GM23248 (cell line): ENCODE results near the gene PINLYP. TPM values are rescaled to one million over a fixed set of nuclear protein-coding genes. Genes with fewer than 3 reads are reported as not detected.

Experiments
- DNase-seq: peaks from one replicate; pipeline ENCODE4 v3.0.0-alpha.2; 2015
- H2AFZ ChIP-seq: fragments of 200-600 bp; sonication (generic); 2 replicates; pipeline ENCODE4 v1.6.1; 2016; ENCODE audit warnings: antibody characterized with exemption
- H3F3A ChIP-seq: fragments of 200-600 bp; sonication (generic); 2 replicates; pipeline ENCODE4 v1.6.1; 2016; ENCODE audit warnings: mild to moderate bottlenecking, antibody characterized with exemption, mixed run types; ENCODE audit not compliant: insufficient read depth
- H3K27ac ChIP-seq: fragments of 200-600 bp; sonication (generic); 2 replicates; pipeline ENCODE4 v1.5.1; 2016; ENCODE audit warnings: mild to moderate bottlenecking
- H3K27me3 ChIP-seq: fragments of 200-600 bp; sonication (generic); replicated peaks from 2 replicates; pipeline ENCODE4 v1.6.1; 2016; ENCODE audit warnings: mild to moderate bottlenecking; ENCODE audit not compliant: insufficient read depth
- H3K36me3 ChIP-seq: fragments of 200-600 bp; sonication (generic); 2 replicates; pipeline ENCODE4 v1.6.1; 2016; ENCODE audit warnings: low read depth, mild to moderate bottlenecking
- H3K4me1 ChIP-seq: fragments of 200-600 bp; sonication (generic); 2 replicates; pipeline ENCODE4 v1.6.1; 2016; ENCODE audit warnings: mild to moderate bottlenecking; ENCODE audit not compliant: insufficient read depth
- H3K4me2 ChIP-seq: fragments of 200-600 bp; sonication (generic); one replicate; pipeline ENCODE4 v1.6.1; 2016; ENCODE audit warnings: mild to moderate bottlenecking; ENCODE audit not compliant: unreplicated experiment
- H3K4me3 ChIP-seq: fragments of 200-600 bp; sonication (generic); 2 replicates; pipeline ENCODE4 v1.5.1; 2016; ENCODE audit warnings: mild to moderate bottlenecking
- H3K79me2 ChIP-seq: fragments of 200-600 bp; sonication (generic); 2 replicates; pipeline ENCODE4 v1.6.1; 2016; ENCODE audit warnings: mild to moderate bottlenecking; ENCODE audit not compliant: insufficient read depth
- H3K9ac ChIP-seq: fragments of 200-600 bp; sonication (generic); 2 replicates; pipeline ENCODE4 v1.6.1; 2016; ENCODE audit warnings: mild to moderate bottlenecking
- H3K9me2 ChIP-seq: fragments of 200-600 bp; sonication (generic); 2 replicates; pipeline ENCODE4 v1.6.1; 2016; ENCODE audit warnings: mixed run types, mild to moderate bottlenecking, moderate library complexity; ENCODE audit not compliant: insufficient read depth
- H3K9me3 ChIP-seq: fragments of 200-600 bp; sonication (generic); one replicate; pipeline ENCODE4 v1.6.1; 2017; ENCODE audit warnings: low read depth
- H4K20me1 ChIP-seq: fragments of 200-600 bp; sonication (generic); 2 replicates; pipeline ENCODE4 v1.6.0; 2016; ENCODE audit not compliant: insufficient read depth
- EZH2 ChIP-seq: fragments of 200-600 bp; sonication (generic); IDR thresholded peaks from 2 replicates; pipeline ENCODE4 v1.6.1; 2018; ENCODE audit warnings: antibody characterized with exemption, mild to moderate bottlenecking; ENCODE audit not compliant: insufficient read depth, poor library complexity, severe bottlenecking
- EZH2phosphoT487 ChIP-seq: fragments of 200-600 bp; sonication (generic); IDR thresholded peaks from 2 replicates; pipeline ENCODE4 v1.6.1; 2018; ENCODE audit warnings: antibody characterized with exemption, moderate library complexity, mild to moderate bottlenecking, low read depth; ENCODE audit not compliant: insufficient read depth
- WGBS, 2 experiments: methylation state at CpG; one replicate each; pipeline ENCODE4 v1.1.6; 2015 to 2017; ENCODE audit warnings: low lambda C conversion rate in 2 of 2, low coverage in 1 of 2; ENCODE audit errors: missing lambda C conversion rate in 2 of 2; 5-methylcytosine and 5-hydroxymethylcytosine counted together
- in situ Hi-C: fragments of 300-500 bp; cut with MboI; formaldehyde crosslinking; loops from 2 replicates; pipeline ENCODE4 v1.15.0; 2020
- polyA plus RNA-seq: library from polyadenylated mRNA; unstranded; fragments of >200 nt; fragmentation: Nextera tagmentation; extraction: Ambion mirVana; gene quantifications from 2 replicates; pipeline ENCODE4 v1.2.1, GENCODE V29; 2016
- total RNA-seq: library from RNA; depleted of rRNA; stranded (reverse); fragments of >200 nt; shearing (Covaris generic); gene quantifications from 2 replicates; pipeline ENCODE4 v1.2.3, GENCODE V29; 2014

PINLYP gene
- total and polyA plus RNA-seq, 2 experiments from 2014 or later = 1.8 to 2.5 TPM

- H3K4me1 ChIP-seq = peaks cover 8% of the 10 kb centered on the region
- no peak overlapping the region for H3K4me2 ChIP-seq
- in situ Hi-C loops = no loop called here
- 76% methylated on average over 5 of the region's 5 CpGs for whole genome bisulfite sequencing, 2 experiments
- peaks cover 10% of the 10 kb centered on the region; the same call in 1 of the 2 replicates for H3K36me3 ChIP-seq
- H3K27ac ChIP-seq = no peak overlapping the region
- H3K9me2 ChIP-seq = no peaks in the 10 kb centered on the region
- DNase-seq = no peak
- no peaks in the 10 kb centered on the region for H3K9me3 ChIP-seq
- H3K9ac ChIP-seq = no peak overlapping the region
- no peaks in the 10 kb centered on the region for H3K27me3 ChIP-seq
- H3F3A ChIP-seq = 0 out of 2 replicates have a peak, but pooled peaks cover 3% of the 10 kb centered on the region
- H2AFZ ChIP-seq = no peak overlapping the region
- no peaks in the 10 kb centered on the region for H4K20me1 ChIP-seq
- H3K79me2 ChIP-seq = peaks cover 52% of the 10 kb centered on the region
- no peak for TF ChIP-seq EZH2phosphoT487
- TF ChIP-seq EZH2 = no peak
- H3K4me3 ChIP-seq = no peak overlapping the region
These were observed 13.7 kb downstream of the PINLYP start for GRCh38 chr19:43589277-43589676.

- DNase-seq = no peak
- in situ Hi-C loops = no loop called here
- Histone ChIP-seq H3K4me3 (no peak overlapping the region), H3K4me1 (peaks cover 9% of the 10 kb centered on the region), H3K36me3 (peaks cover 10% of the 10 kb centered on the region; the same call in 1 of the 2 replicates), H4K20me1 (no peaks in the 10 kb centered on the region), H3K27me3 (no peaks in the 10 kb centered on the region), H3K9ac (no peak overlapping the region), H3K9me2 (no peaks in the 10 kb centered on the region), H2AFZ (no peak overlapping the region), H3F3A (no peaks in the 10 kb centered on the region), H3K9me3 (no peaks in the 10 kb centered on the region), H3K79me2 (peaks cover 56% of the 10 kb centered on the region), H3K27ac (no peak overlapping the region), H3K4me2 (no peak overlapping the region)
- WGBS, 2 experiments = 71 to 82% methylated on average over 5 to 6 of the region's 6 CpGs
- TF ChIP-seq EZH2phosphoT487 (no peak), EZH2 (no peak)
These were observed 14.1 kb downstream of the PINLYP start for GRCh38 chr19:43589678-43590077.

DNA sequence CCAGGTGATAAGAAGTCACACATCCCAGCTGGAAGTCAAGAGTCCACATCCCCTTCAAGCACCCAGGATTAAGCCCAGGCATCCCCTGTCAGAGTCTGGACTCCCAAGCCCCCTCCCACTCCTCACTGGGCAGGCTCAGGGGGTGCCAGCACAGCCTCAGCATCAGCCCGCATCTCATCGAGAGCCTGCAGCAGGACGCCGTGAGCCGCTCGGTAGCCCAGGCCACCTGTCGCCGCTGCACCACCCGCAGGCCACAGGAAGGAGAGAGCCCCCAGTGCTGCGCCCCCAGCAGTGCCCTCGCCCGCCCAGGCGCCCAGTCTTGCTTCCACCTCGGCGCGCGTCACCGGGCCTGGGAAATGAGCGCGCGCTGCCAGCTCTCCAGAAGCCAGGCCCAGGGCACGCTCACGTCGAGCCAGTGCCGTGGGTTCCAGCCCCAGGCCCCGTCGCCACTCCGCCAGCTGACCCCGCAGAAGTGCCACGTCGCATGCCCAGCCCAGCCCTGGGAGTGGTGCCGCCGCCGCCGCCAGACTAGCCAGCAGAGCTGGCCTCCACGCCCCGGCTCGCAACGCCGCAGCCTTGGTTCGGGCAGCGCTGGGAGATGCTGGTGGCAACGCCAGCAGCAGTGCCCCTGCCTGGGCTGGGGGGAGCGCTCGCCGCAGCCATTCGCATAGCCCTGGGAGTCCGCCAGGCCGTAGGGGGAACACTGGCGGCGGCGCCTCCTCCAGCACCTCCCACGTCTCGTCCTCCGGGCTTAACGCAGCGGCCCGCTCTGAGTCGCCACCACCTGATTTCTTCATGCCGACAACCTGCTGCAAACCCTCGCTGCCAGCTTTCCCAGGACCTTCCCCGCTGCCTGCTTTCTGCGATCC is 16.5 kb downstream of the PINLYP start:
- Histone ChIP-seq H3F3A (no peaks in the 10 kb centered on the region; the same call in 1 of the 2 replicates), H3K36me3 (peaks cover 8% of the 10 kb centered on the region; the same call in 1 of the 2 replicates), H3K4me3 (no peak overlapping the region), H3K9ac (no peak overlapping the region), H3K9me2 (no peaks in the 10 kb centered on the region), H3K27ac (no peak overlapping the region), H2AFZ (no peak overlapping the region), H3K4me2 (no peak overlapping the region), H3K9me3 (no peaks in the 10 kb centered on the region), H3K4me1 (peaks cover 9% of the 10 kb centered on the region), H3K27me3 (no peaks in the 10 kb centered on the region), H3K79me2 (peaks cover 70% of the 10 kb centered on the region), H4K20me1 (no peaks in the 10 kb centered on the region)
- DNase-seq = no peak
- WGBS, 2 experiments = 96% methylated on average over 53 to 63 of the region's 63 CpGs
- in situ Hi-C loops = no loop called here
- TF ChIP-seq EZH2 (no peak), EZH2phosphoT487 (no peak)

GRCh38 chr19:43592800-43593350 is 17.3 kb downstream of the PINLYP start:
- Histone ChIP-seq H3K4me2 (no peak overlapping the region), H3K4me3 (no peak overlapping the region), H3K4me1 (peaks cover 17% of the 10 kb centered on the region), H3K79me2 (peaks cover 72% of the 10 kb centered on the region), H3F3A (peaks cover 4% of the 10 kb centered on the region; the same call in 1 of the 2 replicates), H3K27ac (no peak overlapping the region), H3K36me3 (0 out of 2 replicates have a peak, but pooled peaks cover 4% of the 10 kb centered on the region), H4K20me1 (no peaks in the 10 kb centered on the region), H3K27me3 (no peaks in the 10 kb centered on the region), H3K9me2 (no peaks in the 10 kb centered on the region), H3K9me3 (no peaks in the 10 kb centered on the region), H3K9ac (no peak overlapping the region), H2AFZ (no peak overlapping the region)
- TF ChIP-seq EZH2phosphoT487 (no peak), EZH2 (no peak)
- in situ Hi-C loops = no loop called here
- DNase-seq = no peak
- 90 to 91% methylated on average over 35 to 37 of the region's 37 CpGs for WGBS, 2 experiments
